Measurements from ENCODE around the gene SLC17A8.

GRCh38 chr12:100426145-100426544, 69.3 kb downstream of the SLC17A8 start:
- TF ChIP-seq CTCF (IDR thresholded peaks at IDR 0.05), result no peak
- no peak for TF ChIP-seq POLR2A (IDR thresholded peaks at IDR 0.05)
- TF ChIP-seq POLR2AphosphoS5 (IDR thresholded peaks at IDR 0.05; ENCODE audit: insufficient read depth in 1 of 2, low read depth in 1 of 2), result no peak
